ENCODE measurements around the gene NR6A1. TPM values are rescaled to one million over a fixed set of nuclear protein-coding genes. Genes with fewer than 3 reads are reported as not detected.

The NR6A1 gene
- total RNA-seq, 4 donors from 2014 or later, result 9.7 to 14.6 (median 12.5) TPM

GRCh38 chr9:124663046-124663961 lies 107.8 kb downstream of the NR6A1 start:
- in situ Hi-C loops (cut with MboI; ENCODE audit: low pct_ligation_motif_present in 1 of 4, low pct_unique_long_range_greater_than_20kb in 1 of 4, low sequenced_read_pairs in 3 of 4) (no loop called here), intact Hi-C loops (cut with DNase I; ENCODE audit: low total_unique reads) (no loop called here)
- Histone ChIP-seq H3K9me3 (no peaks in the 10 kb centered on the region), H3K27ac (no peak overlapping the region), H3K4me3 (no peak overlapping the region), H3K36me3 (no peaks in the 10 kb centered on the region), H3K27me3 (no peaks in the 10 kb centered on the region), H3K4me1 (peaks cover 4 to 37% (median 16%) of the 10 kb centered on the region in 4 donors)
- TF ChIP-seq, protein P1, sequence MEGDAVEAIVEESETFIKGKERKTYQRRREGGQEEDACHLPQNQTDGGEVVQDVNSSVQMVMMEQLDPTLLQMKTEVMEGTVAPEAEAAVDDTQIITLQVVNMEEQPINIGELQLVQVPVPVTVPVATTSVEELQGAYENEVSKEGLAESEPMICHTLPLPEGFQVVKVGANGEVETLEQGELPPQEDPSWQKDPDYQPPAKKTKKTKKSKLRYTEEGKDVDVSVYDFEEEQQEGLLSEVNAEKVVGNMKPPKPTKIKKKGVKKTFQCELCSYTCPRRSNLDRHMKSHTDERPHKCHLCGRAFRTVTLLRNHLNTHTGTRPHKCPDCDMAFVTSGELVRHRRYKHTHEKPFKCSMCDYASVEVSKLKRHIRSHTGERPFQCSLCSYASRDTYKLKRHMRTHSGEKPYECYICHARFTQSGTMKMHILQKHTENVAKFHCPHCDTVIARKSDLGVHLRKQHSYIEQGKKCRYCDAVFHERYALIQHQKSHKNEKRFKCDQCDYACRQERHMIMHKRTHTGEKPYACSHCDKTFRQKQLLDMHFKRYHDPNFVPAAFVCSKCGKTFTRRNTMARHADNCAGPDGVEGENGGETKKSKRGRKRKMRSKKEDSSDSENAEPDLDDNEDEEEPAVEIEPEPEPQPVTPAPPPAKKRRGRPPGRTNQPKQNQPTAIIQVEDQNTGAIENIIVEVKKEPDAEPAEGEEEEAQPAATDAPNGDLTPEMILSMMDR (IDR thresholded peaks at IDR 0.05), result no peak
- TF ChIP-seq POLR2A (IDR thresholded peaks at IDR 0.05) (no peak), POLR2AphosphoS5 (IDR thresholded peaks at IDR 0.05) (no peak), EP300 (IDR thresholded peaks at IDR 0.05; ENCODE audit: low read depth) (no peak)
- no peak for DNase-seq
- WGBS, 2 donors (ENCODE audit: low coverage in 1 of 2), result 79 to 84% methylated on average over 6 of the region's 6 CpGs

DNA sequence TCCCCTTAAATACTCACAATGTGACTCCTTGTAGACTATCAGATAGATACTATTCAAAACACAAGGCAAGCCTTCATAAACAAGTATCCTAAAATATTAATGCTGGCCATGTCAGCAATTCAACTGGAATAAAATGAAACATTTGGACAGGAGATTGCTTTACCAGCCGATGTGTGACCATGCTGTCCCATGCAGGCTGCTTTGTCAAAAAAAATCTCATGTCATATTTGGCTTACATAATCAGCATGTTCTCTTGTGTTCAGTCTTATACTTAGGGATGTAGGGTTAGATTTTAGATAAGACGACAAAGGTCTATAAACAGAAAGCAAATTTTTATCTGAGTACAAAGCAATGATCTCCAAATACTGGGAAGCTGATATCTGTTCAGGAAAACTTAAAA lies 108.5 kb downstream of the NR6A1 start:
- DNase-seq, result no peak
- Histone ChIP-seq H3K4me1 (peaks cover 4 to 43% (median 16%) of the 10 kb centered on the region in 4 donors), H3K27me3 (no peaks in the 10 kb centered on the region), H3K36me3 (no peaks in the 10 kb centered on the region), H3K27ac (no peak overlapping the region), H3K9me3 (no peaks in the 10 kb centered on the region), H3K4me3 (no peak overlapping the region)
- TF ChIP-seq EP300 (IDR thresholded peaks at IDR 0.05; ENCODE audit: low read depth), result no peak
- no peak for TF ChIP-seq POLR2AphosphoS5 (IDR thresholded peaks at IDR 0.05)
- in situ Hi-C loops (cut with MboI; ENCODE audit: low pct_ligation_motif_present in 1 of 4, low pct_unique_long_range_greater_than_20kb in 1 of 4, low sequenced_read_pairs in 3 of 4) (no loop called here), intact Hi-C loops (cut with DNase I; ENCODE audit: low total_unique reads) (no loop called here)
- WGBS, 2 donors (ENCODE audit: low coverage in 1 of 2), result 82 to 92% methylated on average over 2 of the region's 2 CpGs

DNA sequence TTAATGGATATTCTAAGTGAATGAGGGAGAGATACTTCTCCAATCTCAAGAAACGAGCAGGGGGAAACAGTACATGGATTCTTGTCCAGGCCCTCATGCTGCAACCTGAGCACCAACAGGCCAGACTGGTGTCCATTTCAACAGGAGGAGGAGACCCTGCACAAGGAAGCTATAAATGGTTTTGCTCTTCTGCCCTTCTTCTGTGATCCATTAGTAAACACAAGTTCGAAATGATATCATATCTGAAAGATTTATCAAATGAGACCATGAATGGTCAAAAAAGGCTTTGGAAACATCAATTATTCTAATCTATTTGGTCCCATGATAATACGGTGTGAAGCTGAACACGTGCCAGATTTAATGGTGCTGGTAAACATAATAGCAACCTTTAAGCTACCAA lies 109.8 kb downstream of the NR6A1 start:
- DNase-seq, result no peak
- H3K9me3 ChIP-seq, result no peaks in the 10 kb centered on the region
- intact Hi-C loops (cut with DNase I; ENCODE audit: low total_unique reads), result no loop called here
- WGBS, 2 donors (ENCODE audit: low coverage in 1 of 2), result 33 to 50% methylated on average over 4 of the region's 4 CpGs
- no peaks in the 10 kb centered on the region for H3K36me3 ChIP-seq
- H3K4me3 ChIP-seq, result no peak overlapping the region
- TF ChIP-seq POLR2AphosphoS5 (IDR thresholded peaks at IDR 0.05), result no peak
- no peak for TF ChIP-seq EP300 (IDR thresholded peaks at IDR 0.05; ENCODE audit: low read depth)
- TF ChIP-seq POLR2A (IDR thresholded peaks at IDR 0.05), result no peak
- TF ChIP-seq, protein P1 (IDR thresholded peaks at IDR 0.05), result no peak
- in situ Hi-C loops (cut with MboI; ENCODE audit: low pct_ligation_motif_present in 1 of 4, low pct_unique_long_range_greater_than_20kb in 1 of 4, low sequenced_read_pairs in 3 of 4), result no loop called here
- no peaks in the 10 kb centered on the region for H3K27me3 ChIP-seq
- peaks cover 4 to 43% (median 16%) of the 10 kb centered on the region in 4 donors for H3K4me1 ChIP-seq
- peak overlapping the region in 3 of 4 donors; percentile 80 to 86 (median 82) for H3K27ac ChIP-seq

- 4 to 9% methylated on average over 7 to 11 of the region's 11 CpGs for WGBS, 2 donors (ENCODE audit: low coverage in 1 of 2)
- DNase-seq, result peak; percentile 11
- Histone ChIP-seq H3K4me3 (peak overlapping the region in 3 of 4 donors; percentile 37 to 56 (median 45)), H3K9me3 (no peaks in the 10 kb centered on the region), H3K4me1 (peaks cover 4 to 37% (median 14%) of the 10 kb centered on the region in 4 donors), H3K27me3 (no peaks in the 10 kb centered on the region), H3K27ac (peak overlapping the region; percentile 77 to 86 (median 81)), H3K36me3 (no peaks in the 10 kb centered on the region)
- intact Hi-C loops (cut with DNase I; ENCODE audit: low total_unique reads), result no loop called here
- TF ChIP-seq POLR2AphosphoS5 (IDR thresholded peaks at IDR 0.05) (no peak), POLR2A (IDR thresholded peaks at IDR 0.05) (peak; percentile 13)
- in situ Hi-C loops (cut with MboI; ENCODE audit: low pct_ligation_motif_present in 1 of 4, low pct_unique_long_range_greater_than_20kb in 1 of 4, low sequenced_read_pairs in 3 of 4), result no loop called here
These were observed 110.7 kb downstream of the NR6A1 start for GRCh38 chr9:124660341-124660801.

DNA sequence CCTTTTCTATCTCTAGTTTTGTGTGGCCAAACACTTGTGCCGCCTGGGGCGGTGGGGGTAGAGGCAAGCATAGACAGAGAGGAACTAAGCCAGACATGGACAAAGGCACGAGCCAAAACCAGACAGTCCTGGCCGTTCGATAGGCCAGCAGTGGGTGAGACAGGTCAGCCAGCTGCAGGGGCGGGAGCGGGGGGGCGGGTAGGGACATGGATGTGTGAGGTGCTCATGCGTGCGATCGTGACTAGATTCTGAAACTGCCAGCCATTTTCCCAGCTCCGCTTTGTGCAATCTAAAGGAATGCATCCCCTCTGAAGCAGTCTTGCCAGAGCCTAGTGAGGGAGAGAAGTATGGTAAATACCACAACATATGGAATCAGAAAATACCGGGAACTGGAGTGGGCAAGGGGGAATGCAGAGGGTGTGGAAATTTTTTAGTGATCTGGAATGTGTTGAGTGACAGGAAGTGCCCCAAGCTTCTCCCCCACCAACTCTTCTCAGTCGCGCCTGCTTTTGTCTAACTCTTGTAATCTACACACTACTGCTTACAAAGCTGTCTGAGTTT lies 111.9 kb downstream of the NR6A1 start:
- H3K4me1 ChIP-seq, result peaks cover 4 to 34% (median 14%) of the 10 kb centered on the region in 4 donors
- no peaks in the 10 kb centered on the region for H3K9me3 ChIP-seq
- TF ChIP-seq EP300 (IDR thresholded peaks at IDR 0.05; ENCODE audit: low read depth) (no peak), POLR2AphosphoS5 (IDR thresholded peaks at IDR 0.05) (peak in 1 of 3 donors; percentile 23)
- H3K36me3 ChIP-seq, result no peaks in the 10 kb centered on the region
- DNase-seq, result peak; percentile 66
- 0 to 3% methylated on average over 2 to 15 of the region's 15 CpGs for WGBS, 2 donors (ENCODE audit: low coverage in 1 of 2)
- H3K27ac ChIP-seq, result peak overlapping the region; percentile 77 to 86 (median 81)
- intact Hi-C loops (cut with DNase I; ENCODE audit: low total_unique reads), result no loop called here
- in situ Hi-C loops (cut with MboI; ENCODE audit: low pct_ligation_motif_present in 1 of 4, low pct_unique_long_range_greater_than_20kb in 1 of 4, low sequenced_read_pairs in 3 of 4), result no loop called here
- H3K4me3 ChIP-seq, result peak overlapping the region; percentile 34 to 56 (median 41)
- no peaks in the 10 kb centered on the region for H3K27me3 ChIP-seq
